T-cell (primary cell): Measurements from ENCODE around the gene ANKS4B. TPM values are rescaled to one million over a fixed set of nuclear protein-coding genes. Genes with fewer than 3 reads are reported as not detected.

Source experiments
- ATAC-seq, 4 experiments: fragments of 200-7000 bp in 3 of 4; fragments of 150-1000 bp in 1 of 4; cut with Tn5 transposase; replicated peaks in 1 of 4; 1 replicate in 3 of 4; 2 replicates in 1 of 4; pipeline ENCODE4 v1.10.0; 2021; ENCODE audit warnings: moderate library complexity in 3 of 4, mild to moderate bottlenecking in 2 of 4, moderate number of reproducible peaks in 1 of 4
- CTCF ChIA-PET, 2 donors: fragments of 300-600 bp; sonication (Branson Sonifier 250); formaldehyde crosslinking; loops; one replicate each; lab custom pipeline; 2022; ENCODE audit warnings: antibody characterized with exemption in 2 of 2; lab: Charles Lee
- POLR2A ChIA-PET, 2 donors: fragments of 300-600 bp; sonication (Branson Sonifier 250); formaldehyde crosslinking; loops; one replicate each; lab custom pipeline; 2022; ENCODE audit warnings: antibody characterized with exemption in 2 of 2; lab: Charles Lee
- DNase-seq, 35 experiments: peaks; one replicate each; pipeline versions ENCODE4 v3.0.0 to v3.0.0-alpha.2; 2013 to 2023
- H3K27ac ChIP-seq: one replicate; pipeline ENCODE4 v1.5.1; 2013; ENCODE audit warnings: low read length
- H3K27me3 ChIP-seq, 2 experiments: replicated peaks in 1 of 2; 1 replicate in 1 of 2; 2 replicates in 1 of 2; pipeline versions ENCODE4 v1.6.1 to v1.7.0; 2013; ENCODE audit warnings: low read length in 1 of 2, mixed read lengths in 1 of 2; ENCODE audit not compliant: control insufficient read depth in 2 of 2, insufficient read depth in 2 of 2; ENCODE audit errors: extremely low read depth in 1 of 2
- H3K36me3 ChIP-seq, 2 donors: 1 replicate in 1 of 2; 2 replicates in 1 of 2; pipeline versions ENCODE4 v1.6.1 to v1.7.0; 2013; ENCODE audit warnings: low read length in 1 of 2; ENCODE audit not compliant: control insufficient read depth in 2 of 2, insufficient read depth in 1 of 2; ENCODE audit errors: extremely low read depth in 1 of 2
- H3K4me1 ChIP-seq, 2 experiments: 1 replicate in 1 of 2; 2 replicates in 1 of 2; pipeline versions ENCODE4 v1.6.1 to v1.7.0; 2013; ENCODE audit warnings: low read length in 2 of 2, mixed read lengths in 1 of 2; ENCODE audit not compliant: insufficient read depth in 2 of 2, control insufficient read depth in 1 of 2; ENCODE audit errors: extremely low read depth in 1 of 2
- H3K4me3 ChIP-seq, 2 donors: 1 replicate in 1 of 2; 2 replicates in 1 of 2; pipeline versions ENCODE4 v1.5.1 to v1.7.0; 2013; ENCODE audit warnings: mild to moderate bottlenecking in 2 of 2, low read length in 1 of 2, moderate library complexity in 1 of 2; ENCODE audit not compliant: control insufficient read depth in 1 of 2; ENCODE audit errors: extremely low read depth in 1 of 2
- H3K9me3 ChIP-seq: 2 replicates; pipeline ENCODE4 v1.7.0; 2013
- H3K27ac Mint-ChIP-seq, 2 donors: one replicate each; pipeline ENCODE4 v1.8.0; 2020 to 2021; ENCODE audit warnings: mild to moderate bottlenecking in 2 of 2, mixed read lengths in 2 of 2
- H3K27me3 Mint-ChIP-seq, 2 donors: one replicate each; pipeline ENCODE4 v1.8.0; 2021 to 2022; ENCODE audit warnings: mixed read lengths in 2 of 2
- H3K36me3 Mint-ChIP-seq: one replicate; pipeline ENCODE4 v1.8.0; 2021; ENCODE audit warnings: mixed read lengths
- H3K4me1 Mint-ChIP-seq, 3 donors: one replicate each; pipeline ENCODE4 v1.8.0; 2020 to 2022; ENCODE audit warnings: mixed read lengths in 3 of 3, mild to moderate bottlenecking in 1 of 3
- H3K4me3 Mint-ChIP-seq, 3 donors: one replicate each; pipeline ENCODE4 v1.8.0; 2020 to 2022; ENCODE audit warnings: mild to moderate bottlenecking in 3 of 3, mixed read lengths in 3 of 3, moderate library complexity in 3 of 3
- H3K9me3 Mint-ChIP-seq, 3 donors: one replicate each; pipeline ENCODE4 v1.8.0; 2020 to 2022; ENCODE audit warnings: mixed read lengths in 3 of 3
- WGBS: methylation state at CpG from one replicate; pipeline ENCODE4 v1.1.5; 2013; ENCODE audit warnings: missing lambda C conversion rate; ENCODE audit not compliant: insufficient coverage; 5-methylcytosine and 5-hydroxymethylcytosine counted together
- total RNA-seq, 35 experiments: library from RNA in 6 of 35; stranded (reverse) in 6 of 35; fragments of 120-200 nt in 1 of 35; gene quantifications; one replicate each; pipeline versions ENCODE4 v1.2.1 to v1.2.4 and lab custom pipeline; 2013 to 2026

ANKS4B gene
- total RNA-seq, 5 donors from 2014 or later (not counting 1 experiment from before 2014, with no cell fraction given): 0.06 to 0.09 TPM; not detected in 3

DNA sequence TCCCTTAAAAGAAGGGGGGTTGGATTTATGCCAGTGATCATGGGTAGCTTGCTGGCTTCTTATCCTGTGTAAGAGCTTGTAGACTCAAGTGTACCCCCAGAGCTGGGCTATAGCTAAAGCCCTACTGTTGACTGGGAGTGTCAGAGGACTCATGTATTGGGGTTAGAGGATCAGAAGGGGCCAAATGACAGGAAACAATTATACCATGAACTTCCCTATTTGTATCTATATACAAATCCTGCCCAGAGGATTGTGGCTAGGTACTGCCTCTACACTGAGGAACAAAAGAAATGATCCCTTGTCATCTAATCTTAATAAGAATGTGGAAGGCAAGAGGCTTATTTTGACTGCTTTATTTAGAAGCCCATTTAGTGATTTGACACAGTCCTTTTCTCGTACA is 36.4 kb upstream of the ANKS4B start:
- Mint-ChIP-seq H3K9me3 (no peaks in the 10 kb centered on the region), H3K27ac (no peak overlapping the region), H3K4me3 (no peak overlapping the region), H3K4me1 (peaks cover 0 to 4% (median 0%) of the 10 kb centered on the region in 3 donors), H3K27me3 (peaks cover 19 to 32% of the 10 kb centered on the region in 2 donors), H3K36me3 (no peaks in the 10 kb centered on the region)
- Histone ChIP-seq H3K27ac (no peak overlapping the region), H3K9me3 (no peaks in the 10 kb centered on the region), H3K36me3 (no peaks in the 10 kb centered on the region), H3K4me3 (no peak overlapping the region), H3K27me3 (peaks cover 0 to 17% of the 10 kb centered on the region in 2 experiments), H3K4me1 (no peaks in the 10 kb centered on the region)
- ChIA-PET POLR2A (no interaction called here), CTCF (no interaction called here)
- no peak for DNase-seq
- no CpG with 5 or more reads among the region's 1 CpG for WGBS
- ATAC-seq: no peak

DNA sequence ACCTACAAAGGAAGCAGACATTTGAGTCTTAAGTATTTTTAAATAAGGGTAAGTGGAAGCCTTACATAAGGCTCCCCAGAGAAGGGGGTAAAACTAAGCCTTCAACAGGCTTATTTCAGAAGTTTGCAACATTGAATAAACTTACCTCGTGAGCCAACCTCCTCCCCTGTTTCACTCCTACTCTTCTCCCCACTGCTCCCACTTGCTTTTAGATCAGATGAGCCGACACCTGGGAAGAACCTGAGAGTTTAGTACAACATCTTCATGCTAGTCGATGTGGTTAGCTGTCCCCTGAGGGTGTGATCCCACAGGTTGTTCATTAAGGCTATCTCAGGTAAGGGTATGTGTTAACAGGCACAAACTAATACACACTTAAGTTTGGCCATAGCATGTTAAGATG is 35.9 kb upstream of the ANKS4B start:
- whole genome bisulfite sequencing: no CpG with 5 or more reads among the region's 3 CpGs
- Mint-ChIP-seq H3K4me3 (no peak overlapping the region), H3K9me3 (no peaks in the 10 kb centered on the region), H3K27me3 (peaks cover 23 to 32% of the 10 kb centered on the region in 2 donors), H3K36me3 (no peaks in the 10 kb centered on the region), H3K27ac (no peak overlapping the region), H3K4me1 (peaks cover 0 to 4% (median 0%) of the 10 kb centered on the region in 3 donors)
- H3K4me1 ChIP-seq: no peaks in the 10 kb centered on the region
- H3K36me3 ChIP-seq: no peaks in the 10 kb centered on the region
- ChIA-PET CTCF (no interaction called here), POLR2A (no interaction called here)
- peaks cover 0 to 17% of the 10 kb centered on the region in 2 experiments for H3K27me3 ChIP-seq
- DNase-seq (no peak), ATAC-seq (no peak)
- no peak overlapping the region for H3K27ac ChIP-seq
- no peak overlapping the region for H3K4me3 ChIP-seq
- no peaks in the 10 kb centered on the region for H3K9me3 ChIP-seq

DNA sequence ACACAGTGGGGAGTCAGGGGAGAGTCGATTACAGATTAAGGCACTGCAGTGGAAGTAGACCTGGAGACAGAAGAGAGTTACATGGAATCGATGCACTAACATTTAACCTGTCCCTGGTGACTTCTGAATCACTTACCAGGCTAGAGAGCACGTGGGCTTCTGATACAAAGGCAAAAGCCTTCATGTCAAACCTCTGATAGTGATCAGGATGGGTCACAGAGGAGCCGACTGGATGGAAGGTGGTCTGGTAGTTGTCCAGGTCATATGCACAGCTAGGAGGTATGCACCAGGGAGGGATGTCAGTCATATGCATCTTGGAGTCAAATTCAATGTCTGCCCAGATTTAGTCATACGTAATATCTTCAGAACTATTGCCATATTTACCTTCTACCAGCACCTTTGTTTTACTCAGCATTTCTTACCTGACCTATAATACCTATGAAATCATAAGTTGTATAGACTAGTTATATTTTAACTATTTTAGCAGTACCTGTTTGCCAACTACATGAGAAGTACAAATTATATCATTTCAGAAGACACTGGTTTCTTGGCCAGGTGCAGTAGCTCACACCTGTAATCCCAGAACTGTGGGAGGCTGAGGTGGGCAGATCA is 33.8 kb upstream of the ANKS4B start:
- H3K4me1 ChIP-seq: no peaks in the 10 kb centered on the region
- no peak for DNase-seq
- Mint-ChIP-seq H3K27me3 (peaks cover 22 to 23% of the 10 kb centered on the region in 2 donors), H3K27ac (no peak overlapping the region), H3K36me3 (no peaks in the 10 kb centered on the region), H3K4me3 (no peak overlapping the region), H3K4me1 (peaks cover 0 to 2% (median 0%) of the 10 kb centered on the region in 3 donors), H3K9me3 (no peaks in the 10 kb centered on the region)
- H3K9me3 ChIP-seq: no peaks in the 10 kb centered on the region
- ChIA-PET POLR2A (no interaction called here), CTCF (interaction anchor here in 1 of 2 donors (0.7 kb wide), 1 partner anchor 359 kb away, joined by 3 read pairs; no protein-coding TSS in a partner anchor)
- WGBS: 42% methylated on average over 4 of the region's 5 CpGs
- peaks cover 2 to 16% of the 10 kb centered on the region in 2 experiments for H3K27me3 ChIP-seq
- no peak for ATAC-seq
- H3K36me3 ChIP-seq: no peaks in the 10 kb centered on the region
- no peak overlapping the region for H3K4me3 ChIP-seq
- no peak overlapping the region for H3K27ac ChIP-seq

DNA sequence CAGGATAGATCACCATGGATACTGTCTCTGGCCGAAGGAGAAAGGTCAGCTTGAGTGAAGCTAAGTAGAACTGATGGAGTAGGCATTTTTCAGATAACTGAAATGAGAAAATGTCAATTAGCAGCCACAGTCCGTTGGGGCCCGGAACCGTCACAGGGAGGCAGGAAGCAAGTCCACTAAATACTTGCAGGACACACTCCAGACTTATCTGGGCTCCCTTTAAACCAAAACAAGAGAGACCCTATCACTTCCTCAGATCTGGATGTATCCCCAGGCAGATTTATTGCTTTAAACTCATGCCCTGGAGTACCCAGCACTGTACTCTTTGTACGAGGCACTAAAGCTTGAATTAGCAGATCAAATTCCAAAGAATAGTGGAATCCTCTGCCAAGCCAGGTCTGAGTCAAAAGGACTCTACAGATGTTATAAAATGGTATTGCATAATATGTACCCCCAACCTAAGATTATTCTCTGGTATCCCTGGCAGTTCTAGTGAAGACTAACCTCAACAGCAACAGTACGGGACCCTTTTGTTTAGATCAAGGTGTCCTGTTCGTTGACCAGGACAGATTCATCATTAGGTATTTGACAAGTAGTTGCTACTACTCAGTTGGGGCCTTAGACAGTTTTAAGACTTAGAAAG is 30.2 kb upstream of the ANKS4B start:
- peaks cover 17 to 18% of the 10 kb centered on the region in 2 donors for H3K27me3 Mint-ChIP-seq
- H3K27me3 ChIP-seq: peaks cover 2 to 14% of the 10 kb centered on the region in 2 experiments
- no peaks in the 10 kb centered on the region for H3K36me3 ChIP-seq
- no peaks in the 10 kb centered on the region for H3K9me3 ChIP-seq
- no peaks in the 10 kb centered on the region for H3K4me1 Mint-ChIP-seq
- H3K36me3 Mint-ChIP-seq: no peaks in the 10 kb centered on the region
- no peak overlapping the region for H3K4me3 ChIP-seq
- no peak for ATAC-seq
- H3K27ac ChIP-seq: no peak overlapping the region
- no peak overlapping the region for H3K4me3 Mint-ChIP-seq
- H3K27ac Mint-ChIP-seq: no peak overlapping the region
- no peak for DNase-seq
- CTCF ChIA-PET: no interaction called here
- H3K9me3 Mint-ChIP-seq: no peaks in the 10 kb centered on the region
- 53% methylated on average over 2 of the region's 7 CpGs for WGBS
- POLR2A ChIA-PET: no interaction called here
- H3K4me1 ChIP-seq: no peaks in the 10 kb centered on the region

DNA sequence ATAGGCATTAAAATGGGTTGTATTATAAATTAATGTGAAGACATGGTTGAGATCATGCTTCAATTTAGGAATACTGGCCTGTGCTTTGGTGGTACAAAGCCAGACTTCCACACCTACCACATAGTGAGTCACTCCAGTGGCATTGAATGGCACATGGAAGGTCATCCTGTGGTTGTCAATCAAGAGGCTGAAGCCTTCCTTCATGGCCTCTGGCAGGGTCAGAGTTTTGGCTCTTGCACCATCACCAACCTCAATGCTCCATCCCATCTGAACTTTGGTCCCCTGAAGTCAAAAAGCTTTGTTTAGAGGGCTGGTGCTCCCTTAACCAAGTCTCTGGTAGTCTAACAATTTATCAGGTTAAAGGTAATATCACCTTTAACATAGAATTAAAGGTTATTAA is 28.2 kb upstream of the ANKS4B start:
- POLR2A ChIA-PET: no interaction called here
- H3K27ac ChIP-seq: no peak overlapping the region
- no peaks in the 10 kb centered on the region for H3K9me3 Mint-ChIP-seq
- H3K4me3 Mint-ChIP-seq: no peak overlapping the region
- ATAC-seq (no peak), DNase-seq (no peak)
- no peaks in the 10 kb centered on the region for H3K9me3 ChIP-seq
- H3K4me1 ChIP-seq: no peaks in the 10 kb centered on the region
- H3K27me3 Mint-ChIP-seq: peaks cover 19 to 24% of the 10 kb centered on the region in 2 donors
- CTCF ChIA-PET: no interaction called here
- H3K4me3 ChIP-seq: no peak overlapping the region
- H3K4me1 Mint-ChIP-seq: no peaks in the 10 kb centered on the region
- H3K36me3 ChIP-seq: no peaks in the 10 kb centered on the region
- no peak overlapping the region for H3K27ac Mint-ChIP-seq
- H3K36me3 Mint-ChIP-seq: no peaks in the 10 kb centered on the region
- peaks cover 2 to 6% of the 10 kb centered on the region in 2 experiments for H3K27me3 ChIP-seq

DNA sequence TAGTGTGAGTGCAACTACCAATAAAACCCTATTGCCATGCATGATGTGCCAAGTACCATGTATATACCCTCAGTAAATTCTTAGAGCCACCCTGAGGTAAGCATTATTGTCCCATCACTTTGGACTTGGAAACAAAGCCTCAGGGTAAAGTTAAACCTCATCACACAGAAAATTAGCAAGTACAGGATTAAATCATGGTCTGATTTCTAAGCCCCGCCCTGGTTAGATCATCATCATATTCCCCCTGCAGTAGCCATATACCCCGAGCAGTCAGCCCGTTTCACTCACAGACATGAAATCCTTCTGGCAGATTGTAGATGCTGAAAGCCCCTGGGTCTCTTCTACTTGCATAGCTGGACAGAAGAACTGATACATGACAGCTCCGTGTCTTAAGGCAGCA is 26.9 kb upstream of the ANKS4B start:
- Histone ChIP-seq H3K36me3 (no peaks in the 10 kb centered on the region), H3K4me1 (no peaks in the 10 kb centered on the region), H3K27ac (no peak overlapping the region), H3K9me3 (no peaks in the 10 kb centered on the region), H3K27me3 (peaks cover 5 to 6% of the 10 kb centered on the region in 2 experiments), H3K4me3 (no peak overlapping the region)
- 81% methylated on average over 3 of the region's 4 CpGs for WGBS
- peaks cover 17 to 24% of the 10 kb centered on the region in 2 donors for H3K27me3 Mint-ChIP-seq
- no peaks in the 10 kb centered on the region for H3K9me3 Mint-ChIP-seq
- no peaks in the 10 kb centered on the region for H3K36me3 Mint-ChIP-seq
- no peaks in the 10 kb centered on the region for H3K4me1 Mint-ChIP-seq
- H3K27ac Mint-ChIP-seq: no peak overlapping the region
- H3K4me3 Mint-ChIP-seq: no peak overlapping the region
- ChIA-PET CTCF (no interaction called here), POLR2A (no interaction called here)
- ATAC-seq (no peak), DNase-seq (no peak)
